A673 (cell line): ENCODE results near the gene NRG4. TPM values are rescaled to one million over a fixed set of nuclear protein-coding genes. Genes with fewer than 3 reads are reported as not detected.

Experiments used
- BruUV-seq: library from RNA; stranded (reverse); fragments of 400-500 nt; replicated peaks from 2 replicates; lab custom pipeline; 2021; lab: Mats Ljungman, UMichigan
- CTCF ChIA-PET: fragments of 300-600 bp; sonication (Branson Sonifier 250); formaldehyde crosslinking; loops from one replicate; lab custom pipeline; 2022; ENCODE audit warnings: antibody characterized with exemption; lab: Charles Lee
- POLR2A ChIA-PET: fragments of 300-600 bp; sonication (Branson Sonifier 250); formaldehyde crosslinking; loops from one replicate; lab custom pipeline; 2022; ENCODE audit warnings: antibody characterized with exemption; ENCODE audit not compliant: low non-redundant PET; lab: Charles Lee
- DNase-seq: peaks from one replicate; pipeline ENCODE4 v3.0.0-alpha.2; 2015; ENCODE audit warnings: low spot score
- H3K27ac ChIP-seq: fragments of 200-600 bp; sonication (generic); 2 replicates; pipeline ENCODE4 v1.5.1; 2016; ENCODE audit warnings: mixed run types, low read depth, mild to moderate bottlenecking, mixed read lengths, antibody characterized with exemption, low read length; ENCODE audit not compliant: poor library complexity, severe bottlenecking
- H3K27me3 ChIP-seq: fragments of 200-600 bp; sonication (generic); replicated peaks from 2 replicates; pipeline ENCODE4 v1.6.1; 2017; ENCODE audit warnings: mixed run types, low read depth, mild to moderate bottlenecking, mixed read lengths, antibody characterized with exemption, low read length; ENCODE audit not compliant: insufficient read depth, poor library complexity
- H3K36me3 ChIP-seq: fragments of 200-600 bp; sonication (generic); 2 replicates; pipeline ENCODE4 v1.6.1; 2016; ENCODE audit warnings: mixed run types, mild to moderate bottlenecking, mixed read lengths, antibody characterized with exemption, low read length; ENCODE audit not compliant: insufficient read depth, poor library complexity, severe bottlenecking
- H3K4me1 ChIP-seq: fragments of 200-600 bp; sonication (generic); 2 replicates; pipeline ENCODE4 v1.6.1; 2017; ENCODE audit warnings: mixed run types, mild to moderate bottlenecking, mixed read lengths, antibody characterized with exemption, low read length; ENCODE audit not compliant: insufficient read depth, poor library complexity, severe bottlenecking
- H3K4me3 ChIP-seq: fragments of 200-600 bp; sonication (generic); 2 replicates; pipeline ENCODE4 v1.5.1; 2016; ENCODE audit warnings: low read depth, mixed run types, mild to moderate bottlenecking, mixed read lengths, low read length; ENCODE audit not compliant: poor library complexity, severe bottlenecking
- H3K9me3 ChIP-seq: fragments of 200-600 bp; sonication (generic); 2 replicates; pipeline ENCODE4 v1.6.1; 2016; ENCODE audit warnings: mixed run types, low read depth, mild to moderate bottlenecking, mixed read lengths, antibody characterized with exemption, low read length; ENCODE audit not compliant: poor library complexity, severe bottlenecking
- EZH2 ChIP-seq: fragments of 200-600 bp; sonication (generic); IDR thresholded peaks from 2 replicates; pipeline ENCODE4 v1.6.1; 2017; ENCODE audit warnings: borderline replicate concordance, low read depth, mild to moderate bottlenecking, mixed read lengths, antibody characterized with exemption, low read length; ENCODE audit not compliant: poor library complexity, severe bottlenecking
- intact Hi-C: fragments of 100-400 bp; cut with micrococcal nuclease; formaldehyde crosslinking; loops from one replicate; pipeline ENCODE4 v1.10.0; 2022; ENCODE audit not compliant: unreplicated experiment
- total RNA-seq: library from RNA; stranded (reverse); gene quantifications from 2 replicates; pipeline ENCODE4 v1.2.3, GENCODE V29; 2021
- TF ChIP-seq, protein P1 (sequence below): fragments of 300-800, 200-600 bp; sonication (generic); conservative IDR thresholded peaks from 2 replicates; pipeline ENCODE4 v1.5.1; 2017; ENCODE audit warnings: low read depth, mild to moderate bottlenecking, antibody characterized with exemption, low read length, moderate library complexity, mixed read lengths

NRG4 gene
- total RNA-seq, 1 experiment from 2014 or later = not detected

DNA sequence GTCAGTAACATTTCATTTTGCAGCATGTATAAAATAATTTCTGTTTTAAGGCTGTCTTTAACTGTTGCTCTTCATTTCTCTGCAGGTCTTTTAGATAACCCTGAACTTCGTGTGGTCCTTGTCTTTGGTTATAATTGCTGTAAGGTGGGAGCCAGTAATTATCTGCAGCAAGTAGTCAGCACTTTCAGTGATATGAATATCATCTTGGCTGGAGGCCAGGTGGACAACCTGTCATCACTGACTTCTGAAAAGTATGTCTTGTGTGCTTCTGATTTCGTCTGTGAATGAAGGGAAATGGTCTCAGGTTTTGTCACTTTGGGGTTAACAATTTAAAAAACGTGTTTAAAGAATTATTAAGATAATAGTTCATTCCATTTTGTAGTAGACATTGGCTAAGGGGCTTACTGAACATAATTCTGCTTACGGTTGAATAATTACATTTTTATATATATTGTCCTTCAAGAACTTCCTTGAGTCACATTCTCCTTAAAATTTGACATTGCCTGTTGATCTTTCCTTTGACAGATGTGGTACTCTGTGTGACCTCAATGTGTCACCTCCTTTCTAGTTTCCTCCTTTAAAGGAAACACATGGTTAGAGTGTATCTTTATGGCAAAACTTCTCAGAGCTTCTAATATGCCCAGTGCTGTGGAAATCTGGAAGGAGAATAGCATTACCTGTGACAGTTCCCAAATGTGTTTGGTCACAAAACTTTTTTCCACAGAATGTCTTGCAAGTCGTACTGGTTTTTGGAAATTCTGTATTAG lies 82.2 kb downstream of the NRG4 start:
- TF ChIP-seq, protein P1, sequence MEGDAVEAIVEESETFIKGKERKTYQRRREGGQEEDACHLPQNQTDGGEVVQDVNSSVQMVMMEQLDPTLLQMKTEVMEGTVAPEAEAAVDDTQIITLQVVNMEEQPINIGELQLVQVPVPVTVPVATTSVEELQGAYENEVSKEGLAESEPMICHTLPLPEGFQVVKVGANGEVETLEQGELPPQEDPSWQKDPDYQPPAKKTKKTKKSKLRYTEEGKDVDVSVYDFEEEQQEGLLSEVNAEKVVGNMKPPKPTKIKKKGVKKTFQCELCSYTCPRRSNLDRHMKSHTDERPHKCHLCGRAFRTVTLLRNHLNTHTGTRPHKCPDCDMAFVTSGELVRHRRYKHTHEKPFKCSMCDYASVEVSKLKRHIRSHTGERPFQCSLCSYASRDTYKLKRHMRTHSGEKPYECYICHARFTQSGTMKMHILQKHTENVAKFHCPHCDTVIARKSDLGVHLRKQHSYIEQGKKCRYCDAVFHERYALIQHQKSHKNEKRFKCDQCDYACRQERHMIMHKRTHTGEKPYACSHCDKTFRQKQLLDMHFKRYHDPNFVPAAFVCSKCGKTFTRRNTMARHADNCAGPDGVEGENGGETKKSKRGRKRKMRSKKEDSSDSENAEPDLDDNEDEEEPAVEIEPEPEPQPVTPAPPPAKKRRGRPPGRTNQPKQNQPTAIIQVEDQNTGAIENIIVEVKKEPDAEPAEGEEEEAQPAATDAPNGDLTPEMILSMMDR = no peak
- TF ChIP-seq EZH2 = no peak
- POLR2A ChIA-PET = no interaction called here
- H3K27ac ChIP-seq = no peak overlapping the region
- no peaks in the 10 kb centered on the region for H3K9me3 ChIP-seq
- peaks cover 31% of the 10 kb centered on the region for H3K36me3 ChIP-seq
- BruUV-seq = no TSS peak
- H3K27me3 ChIP-seq = no peaks in the 10 kb centered on the region
- no peak for DNase-seq
- no peaks in the 10 kb centered on the region for H3K4me1 ChIP-seq
- H3K4me3 ChIP-seq = no peak overlapping the region
- CTCF ChIA-PET = interaction anchor here (0.7 kb wide), 2 partner anchors 27 to 93 kb away, joined by 5 to 7 read pairs; no protein-coding TSS in a partner anchor
- intact Hi-C loops = loop anchor here (10.0 kb wide), 2 partner anchors 125 to 195 kb away; no protein-coding TSS in a partner anchor

DNA sequence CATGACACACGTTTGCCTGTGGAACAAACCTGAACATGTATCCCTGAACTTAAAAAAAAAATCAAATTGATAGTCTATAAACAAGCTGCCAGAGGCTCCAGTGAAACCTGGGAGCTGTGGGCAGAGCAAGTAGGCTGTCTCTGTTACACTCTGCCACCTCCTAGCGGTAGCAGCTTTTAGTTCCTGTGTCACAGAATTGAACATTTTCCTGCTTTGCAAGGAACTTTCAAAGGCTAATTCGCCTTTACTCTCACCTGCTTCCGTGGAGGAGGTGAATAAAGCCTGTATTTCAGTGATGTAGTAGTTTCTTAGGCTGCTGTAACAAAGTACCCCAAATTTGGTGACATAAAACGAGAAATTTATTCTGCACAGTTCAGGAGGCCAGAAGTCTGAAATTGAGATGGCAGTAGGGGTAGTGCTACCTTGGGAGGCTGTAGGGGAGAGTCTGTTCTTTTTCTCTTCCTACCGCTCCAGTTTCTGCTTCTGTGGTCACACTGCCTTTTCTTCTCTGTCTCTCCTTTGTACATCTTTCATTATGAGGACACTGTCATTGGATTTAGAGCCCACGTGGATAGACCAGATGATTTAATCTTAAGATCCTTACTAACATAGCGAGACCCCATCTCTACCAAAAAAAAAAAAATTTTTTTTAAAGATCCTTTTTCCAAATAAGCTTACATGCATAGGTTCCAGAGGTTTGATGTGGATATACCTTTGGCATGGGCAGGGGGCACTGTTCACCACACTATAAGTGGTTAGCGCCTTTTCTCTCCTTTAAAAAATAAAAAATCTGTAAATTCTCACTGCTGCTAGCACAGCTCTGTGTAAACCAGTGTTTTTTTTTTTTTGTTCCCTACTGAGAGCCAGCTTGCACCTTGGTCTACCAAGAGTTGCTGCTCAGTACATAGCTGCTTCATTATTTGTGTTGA lies 83.3 kb downstream of the NRG4 start:
- Histone ChIP-seq H3K4me3 (no peak overlapping the region), H3K9me3 (no peaks in the 10 kb centered on the region), H3K36me3 (peaks cover 26% of the 10 kb centered on the region), H3K27me3 (no peaks in the 10 kb centered on the region), H3K4me1 (no peaks in the 10 kb centered on the region), H3K27ac (no peak overlapping the region)
- intact Hi-C loops = loop anchor here (10.0 kb wide), 2 partner anchors 124 to 194 kb away; no protein-coding TSS in a partner anchor
- TF ChIP-seq EZH2 = no peak
- TF ChIP-seq, protein P1 = peak; percentile 56
- ChIA-PET POLR2A (no interaction called here), CTCF (interaction anchor here (0.5 to 1.1 kb wide), 6 partner anchors 26 to 210 kb away, joined by 3 to 8 read pairs (median 4); no protein-coding TSS in a partner anchor)
- DNase-seq = peak; percentile 39
- BruUV-seq = no TSS peak

DNA sequence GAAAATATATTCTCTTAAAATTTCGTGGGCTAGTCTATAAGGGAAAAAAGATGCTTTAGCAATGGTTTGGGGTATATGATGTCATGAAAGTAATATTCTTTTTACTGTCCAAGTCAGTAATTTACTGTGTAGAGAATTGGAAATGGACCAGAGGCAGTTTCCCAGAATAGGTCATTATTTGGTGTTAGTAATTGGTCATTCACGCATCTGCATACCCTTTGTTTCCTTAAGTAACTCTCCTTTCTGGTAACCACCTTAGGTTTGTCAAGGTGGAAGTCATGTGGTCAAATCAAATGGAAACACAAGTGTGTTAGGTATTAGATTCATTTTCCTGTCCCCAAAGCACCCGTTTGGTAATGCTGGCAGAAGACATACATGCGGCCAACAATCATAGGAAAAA lies 84.6 kb downstream of the NRG4 start:
- intact Hi-C loops = loop anchor here (10.0 kb wide), 2 partner anchors 123 to 193 kb away; no protein-coding TSS in a partner anchor
- no peaks in the 10 kb centered on the region for H3K9me3 ChIP-seq
- no peak overlapping the region for H3K27ac ChIP-seq
- POLR2A ChIA-PET = no interaction called here
- no peak for DNase-seq
- H3K27me3 ChIP-seq = no peaks in the 10 kb centered on the region
- CTCF ChIA-PET = no interaction called here
- peaks cover 12% of the 10 kb centered on the region for H3K36me3 ChIP-seq
- TF ChIP-seq EZH2 = no peak
- TF ChIP-seq, protein P1 = no peak
- H3K4me1 ChIP-seq = no peaks in the 10 kb centered on the region
- no peak overlapping the region for H3K4me3 ChIP-seq
- BruUV-seq = no TSS peak
